Esophagus muscularis mucosa (tissue), 4 donors: ENCODE results near the gene AREL1.

ENCODE experiments used
- EP300 ChIP-seq: sonication (generic); formaldehyde crosslinking; IDR thresholded peaks from one replicate; pipeline ENCODE4 v1.6.1; 2017; ENCODE audit warnings: antibody characterized with exemption
- POLR2A ChIP-seq: fragments of 450-650 bp; IDR thresholded peaks from one replicate; pipeline ENCODE4 v1.6.1; 2017; ENCODE audit warnings: antibody characterized with exemption, moderate library complexity, mild to moderate bottlenecking, low read depth
- TF ChIP-seq, protein P1 (sequence below), 3 experiments: fragments of 200-600 bp in 2 of 3; fragments of 450-650 bp in 1 of 3; sonication (generic) in 2 of 3; IDR thresholded peaks; one replicate each; pipeline ENCODE4 v1.5.1; 2017 to 2019; ENCODE audit warnings: antibody characterized with exemption in 3 of 3, mild to moderate bottlenecking in 2 of 3, moderate library complexity in 1 of 3

DNA sequence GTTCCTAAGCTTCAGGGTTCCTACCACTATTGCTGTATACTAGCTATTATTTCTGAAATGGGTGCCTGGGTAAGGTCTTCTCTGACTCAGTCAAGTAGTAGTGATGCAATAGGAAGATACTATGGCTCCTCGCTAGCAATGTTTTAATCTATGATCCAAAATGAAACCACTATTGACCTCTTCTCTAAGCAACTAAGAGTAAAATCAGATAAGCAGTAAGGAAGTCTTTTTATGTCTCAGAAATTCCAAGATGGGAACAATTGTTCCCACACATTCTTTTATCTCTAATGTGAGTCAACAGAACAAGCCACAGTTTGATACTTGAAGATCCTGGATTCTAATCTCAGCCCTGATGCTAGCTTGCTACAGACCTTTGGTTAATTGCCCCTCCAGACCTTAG, 45.1 kb downstream of the AREL1 start:
- TF ChIP-seq EP300, result no peak
- no peak for TF ChIP-seq POLR2A
- TF ChIP-seq, protein P1, sequence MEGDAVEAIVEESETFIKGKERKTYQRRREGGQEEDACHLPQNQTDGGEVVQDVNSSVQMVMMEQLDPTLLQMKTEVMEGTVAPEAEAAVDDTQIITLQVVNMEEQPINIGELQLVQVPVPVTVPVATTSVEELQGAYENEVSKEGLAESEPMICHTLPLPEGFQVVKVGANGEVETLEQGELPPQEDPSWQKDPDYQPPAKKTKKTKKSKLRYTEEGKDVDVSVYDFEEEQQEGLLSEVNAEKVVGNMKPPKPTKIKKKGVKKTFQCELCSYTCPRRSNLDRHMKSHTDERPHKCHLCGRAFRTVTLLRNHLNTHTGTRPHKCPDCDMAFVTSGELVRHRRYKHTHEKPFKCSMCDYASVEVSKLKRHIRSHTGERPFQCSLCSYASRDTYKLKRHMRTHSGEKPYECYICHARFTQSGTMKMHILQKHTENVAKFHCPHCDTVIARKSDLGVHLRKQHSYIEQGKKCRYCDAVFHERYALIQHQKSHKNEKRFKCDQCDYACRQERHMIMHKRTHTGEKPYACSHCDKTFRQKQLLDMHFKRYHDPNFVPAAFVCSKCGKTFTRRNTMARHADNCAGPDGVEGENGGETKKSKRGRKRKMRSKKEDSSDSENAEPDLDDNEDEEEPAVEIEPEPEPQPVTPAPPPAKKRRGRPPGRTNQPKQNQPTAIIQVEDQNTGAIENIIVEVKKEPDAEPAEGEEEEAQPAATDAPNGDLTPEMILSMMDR (IDR thresholded peaks at IDR 0.05), result no peak
